HG03139 (cell line): ENCODE results near the gene CATSPERE.
A peak's percentile ranks its signal among the peaks of the same experiment; 100 is the strongest.
"Not testable (repeated sequence)": the region's sequence is repeated elsewhere in the genome, so short reads cannot be mapped to it uniquely, and the experiment has no call there.

ENCODE experiments used
- ATAC-seq: cut with Tn5 transposase; IDR thresholded peaks from one replicate; pipeline ENCODE4 v1.9.1; 2021; ENCODE audit not compliant: unreplicated experiment

The CATSPERE gene

DNA sequence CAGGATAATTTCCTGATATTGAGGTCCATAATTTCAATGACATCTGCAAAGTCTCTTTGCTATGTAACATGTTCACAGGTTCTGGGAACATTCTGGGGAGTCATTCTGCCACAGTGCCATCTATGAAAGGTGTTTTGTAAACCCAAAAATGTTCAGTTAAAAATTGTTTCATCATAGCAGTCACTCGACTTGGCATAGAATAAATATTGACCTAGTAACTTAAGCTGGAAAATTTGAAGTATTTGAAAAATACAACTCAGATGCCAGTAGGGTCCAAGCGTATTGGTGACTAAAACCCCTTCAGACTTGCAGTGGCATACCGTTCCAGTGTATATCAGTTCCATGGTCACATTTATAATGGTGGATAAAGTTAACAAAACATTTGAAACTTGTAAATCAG, 198.6 kb downstream of the CATSPERE start:
- ATAC-seq, result no peak

DNA sequence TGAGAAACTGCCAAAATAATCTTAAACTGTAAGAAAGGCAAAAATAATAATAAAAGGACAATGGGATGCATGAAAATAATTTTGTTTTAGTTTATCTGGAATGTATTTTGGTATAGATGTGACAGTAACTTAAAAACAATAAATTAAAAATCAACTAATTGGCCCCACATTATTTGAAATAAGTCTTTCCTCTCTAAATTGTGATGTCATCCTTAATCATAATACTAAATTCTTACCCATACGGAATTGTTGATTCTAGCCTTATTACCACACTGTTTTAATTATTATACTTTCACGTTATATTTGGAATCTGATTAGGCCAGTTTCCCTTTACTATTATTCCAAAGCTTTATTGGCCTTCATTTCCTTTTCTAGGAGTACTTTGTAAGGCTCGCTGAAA, 199.5 kb downstream of the CATSPERE start:
- ATAC-seq, result no peak

- ATAC-seq, result not testable (repeated sequence)
These were observed 200.7 kb downstream of the CATSPERE start for GRCh38 chr1:244661569-244662312.

- ATAC-seq, result no peak
These were observed 201.5 kb downstream of the CATSPERE start for GRCh38 chr1:244662599-244662998.

- no peak for ATAC-seq
These were observed 203.3 kb downstream of the CATSPERE start for GRCh38 chr1:244664353-244664752.

DNA sequence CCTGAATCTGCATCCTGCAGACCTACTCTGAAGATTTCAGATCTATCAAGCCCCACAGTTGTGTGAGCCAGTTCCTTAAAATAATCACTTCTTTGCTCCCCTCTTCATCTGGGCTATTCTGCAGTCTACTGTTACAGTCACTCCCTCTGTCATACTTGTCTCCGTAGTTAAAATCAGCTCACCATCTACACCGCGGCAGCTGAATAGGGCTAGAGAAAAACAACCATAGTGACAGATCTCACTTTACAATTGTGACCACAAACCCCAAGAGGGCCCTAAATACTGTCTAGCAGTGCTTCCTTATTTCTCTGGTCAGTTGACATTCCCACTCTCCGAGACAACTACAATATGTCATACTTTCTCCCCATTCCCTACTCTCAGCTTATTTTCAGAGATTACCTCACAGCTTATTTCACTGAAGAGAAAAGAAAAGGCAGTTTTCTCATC, 204.7 kb downstream of the CATSPERE start:
- peak; percentile 76 for ATAC-seq

- ATAC-seq, result not testable (repeated sequence)
These were observed 205.8 kb downstream of the CATSPERE start for GRCh38 chr1:244666672-244667418.

DNA sequence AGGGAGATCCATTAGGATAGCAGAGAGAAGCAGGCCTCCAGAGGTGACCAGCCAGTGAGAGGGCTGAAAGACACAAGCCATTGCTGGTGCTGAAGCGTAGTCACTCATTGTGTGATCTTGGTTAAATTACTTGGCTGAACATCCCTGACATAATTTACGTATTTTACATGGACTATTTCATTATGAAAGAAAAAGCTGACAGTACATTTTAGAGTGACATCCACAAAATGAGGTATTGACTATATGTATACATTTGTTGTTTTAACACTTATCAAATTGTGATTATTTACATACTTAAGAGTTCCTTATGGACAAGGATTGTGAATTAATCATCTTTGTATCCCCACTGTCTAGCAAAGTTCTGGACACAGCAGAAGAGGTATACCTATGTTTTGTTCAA, 206.7 kb downstream of the CATSPERE start:
- ATAC-seq, result no peak

DNA sequence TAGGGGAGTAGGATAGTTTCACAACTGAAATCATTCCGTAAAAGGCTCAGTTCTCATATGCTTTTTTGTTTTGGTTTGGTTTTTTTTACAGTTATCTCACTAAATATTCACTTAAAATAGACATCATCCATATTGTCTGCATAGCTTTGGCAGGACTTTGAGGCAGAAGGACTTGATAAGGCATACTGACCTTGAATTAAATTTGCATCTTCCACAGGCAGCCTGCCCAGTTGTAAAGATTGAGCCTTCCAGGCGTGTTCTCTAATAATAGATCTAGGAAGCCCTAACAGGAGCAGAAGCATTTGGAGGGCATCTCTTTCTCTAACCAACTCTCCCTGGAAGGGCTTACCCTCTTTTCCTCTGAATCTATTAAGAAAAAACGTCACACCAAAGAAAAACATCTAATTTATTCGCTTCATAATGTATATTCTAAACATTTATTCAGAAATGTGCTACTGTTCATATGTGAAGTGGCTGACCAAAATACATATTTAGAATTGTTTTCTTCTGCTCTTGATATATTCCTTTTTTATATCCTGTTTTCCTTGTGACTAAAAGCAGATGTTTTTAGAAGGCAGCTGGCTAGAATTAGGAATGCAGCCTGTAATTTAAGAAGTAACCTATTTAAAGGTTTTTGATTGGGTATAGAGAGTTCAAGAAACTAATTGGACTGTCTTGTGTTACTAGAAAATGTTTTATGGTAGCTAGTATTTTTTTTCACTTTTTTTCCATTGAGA, 212.0 kb downstream of the CATSPERE start:
- ATAC-seq, result no peak

GRCh38 chr1:244674446-244674845, 213.4 kb downstream of the CATSPERE start:
- ATAC-seq, result no peak

- no peak for ATAC-seq
These were observed 214.1 kb downstream of the CATSPERE start for GRCh38 chr1:244675167-244675566.

- ATAC-seq, result no peak
These were observed 217.6 kb downstream of the CATSPERE start for GRCh38 chr1:244678697-244679096.

- ATAC-seq, result no peak
These were observed 219.6 kb downstream of the CATSPERE start for GRCh38 chr1:244680667-244681066.

- ATAC-seq, result not testable (repeated sequence)
These were observed 221.0 kb downstream of the CATSPERE start for GRCh38 chr1:244682087-244682486.
